Hair follicle dermal papilla cell (primary cell): Measurements from ENCODE around the gene DTHD1. TPM values are rescaled to one million over a fixed set of nuclear protein-coding genes. Genes with fewer than 3 reads are reported as not detected.

ENCODE experiments used
- total RNA-seq: library from RNA; depleted of rRNA; stranded (reverse); fragments of >200 nt; gene quantifications from 2 replicates; pipeline ENCODE4 v1.2.3, GENCODE V29; 2012

DTHD1 gene
- not detected in 2 replicates for total RNA-seq

DNA sequence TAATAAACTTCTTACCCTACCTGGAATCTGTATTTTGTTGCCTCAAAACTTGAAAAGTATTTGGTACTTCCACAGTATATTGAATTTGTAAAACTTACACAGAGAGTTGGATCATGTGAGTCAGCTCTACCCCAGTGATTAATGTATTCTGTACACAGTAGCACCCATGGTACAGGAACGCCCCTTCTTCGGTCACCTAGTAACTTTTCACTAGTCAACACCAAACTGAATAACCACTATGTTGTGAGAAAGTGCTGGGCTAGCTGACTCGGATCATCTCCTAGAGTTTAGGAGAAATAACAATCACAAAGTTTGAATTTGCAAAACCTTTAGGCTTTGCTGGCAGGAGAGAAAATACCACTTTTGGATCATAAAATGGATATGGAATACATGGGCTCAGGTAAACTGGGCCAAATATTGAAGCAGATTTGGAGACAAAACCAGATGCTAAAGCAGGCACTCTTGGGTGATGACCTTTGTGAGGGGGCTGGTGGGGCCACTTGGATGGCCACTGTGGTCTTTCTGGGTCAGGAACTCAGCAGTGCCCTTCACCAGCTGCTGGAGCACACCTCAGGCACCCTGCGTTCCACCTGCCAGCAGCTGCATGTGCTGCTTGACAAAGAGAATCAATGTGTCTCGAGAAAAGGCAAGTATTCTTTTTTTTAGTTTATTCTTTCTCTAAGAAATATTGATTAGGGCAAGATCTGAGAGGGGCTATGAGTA, at the start of gene DTHD1:
TSS of gene DTHD1 (plus strand) at position 233 of the 723 bp plus-strand sequence. CDS start at position 376, 143 bp downstream.

DNA sequence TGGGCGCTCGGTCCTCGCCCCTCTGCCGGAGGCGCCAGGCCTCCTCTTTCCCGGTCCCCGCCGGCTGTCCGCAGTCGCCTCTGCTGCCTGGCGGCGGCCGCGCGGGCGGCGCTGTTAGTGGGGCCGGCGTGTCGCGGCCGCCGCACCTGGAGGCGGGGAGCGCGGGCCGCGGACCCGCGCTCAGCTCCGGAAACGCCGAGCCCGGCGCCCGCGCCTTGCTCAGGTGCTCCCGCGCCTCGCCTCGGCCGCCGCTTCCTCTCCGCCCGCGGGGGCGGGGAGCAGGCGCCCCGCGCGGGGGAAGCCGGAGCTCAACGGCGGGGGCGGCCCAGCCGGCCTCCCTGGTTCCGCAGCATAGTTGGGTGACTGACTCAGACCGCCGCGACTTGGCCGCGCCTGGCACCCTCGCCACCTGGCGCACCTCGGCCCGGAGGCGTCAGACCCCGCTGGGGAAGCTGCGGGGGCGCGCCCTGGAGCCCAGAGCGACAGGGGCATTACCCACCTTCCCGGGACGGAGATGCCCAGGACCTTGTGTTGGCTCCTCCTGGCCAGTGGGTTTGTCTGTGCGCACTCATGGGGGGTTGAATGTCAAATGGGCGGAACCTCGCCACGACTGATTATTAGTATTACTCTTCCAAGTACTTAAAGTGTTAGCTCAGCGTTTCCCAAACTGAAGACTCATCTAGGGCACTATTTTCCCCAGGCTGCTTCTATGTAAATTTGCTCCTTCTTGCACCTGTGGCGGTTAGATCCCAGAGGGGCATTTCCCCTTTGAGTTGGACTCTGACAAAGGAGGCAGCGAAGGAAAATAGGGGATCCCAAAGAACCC, 36.9 kb upstream of the DTHD1 start, which contains the start of gene ARAP2:
TSS of gene ARAP2 (minus strand) at position 258 of the 826 bp plus-strand sequence. CDS start 15,028 bp downstream, outside the sequence.

Other genes starting within 250 kb of the DTHD1 start
- 6.7 and 7.0 TPM in 2 replicates for gene ARAP2, start 37.1 kb upstream of the DTHD1 start, total RNA-seq